Measurements from ENCODE around the gene DRAP1.

DRAP1 gene

DNA sequence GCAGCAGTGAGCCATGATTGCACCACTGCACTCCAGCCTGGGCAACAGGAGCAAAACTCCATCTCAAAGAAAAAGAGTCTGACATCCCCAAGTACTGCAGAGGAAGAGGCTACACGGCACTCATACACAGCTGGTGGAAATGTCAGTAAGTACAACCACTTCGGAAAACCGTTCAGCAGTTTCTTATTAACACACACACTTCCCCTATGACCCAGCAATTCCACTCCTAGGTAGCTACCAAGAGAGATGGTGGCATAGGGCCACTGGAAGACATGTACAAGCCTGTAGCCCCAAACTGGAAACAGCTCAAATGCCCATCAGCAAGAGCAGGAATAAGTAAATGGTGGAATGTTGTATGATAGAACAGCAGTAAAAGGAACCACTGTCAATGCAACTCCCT lies 3.3 kb downstream of the DRAP1 start:
- H4K20me1 ChIP-seq (ENCODE audit: control insufficient read depth, insufficient read depth, low read depth, low read length), result no peaks in the 10 kb centered on the region
- H3K27me3 ChIP-seq (ENCODE audit: control insufficient read depth, low read length), result no peaks in the 10 kb centered on the region
- H3K4me1 ChIP-seq (ENCODE audit: control insufficient read depth, low read length), result peaks cover 15% of the 10 kb centered on the region
- no peaks in the 10 kb centered on the region for H3F3A ChIP-seq (ENCODE audit: control insufficient read depth, insufficient read depth)
- H3K9me3 ChIP-seq (ENCODE audit: control insufficient read depth, insufficient read depth, low read length), result no peaks in the 10 kb centered on the region
- H3K36me3 ChIP-seq (ENCODE audit: control insufficient read depth, low read length), result peaks cover 4% of the 10 kb centered on the region; the same call in 1 of the 2 replicates
- H3K9me2 ChIP-seq (replicated peaks; ENCODE audit: control insufficient read depth, low read length), result no peaks in the 10 kb centered on the region
- H3K79me2 ChIP-seq (ENCODE audit: control insufficient read depth, low read length), result peaks cover 14% of the 10 kb centered on the region
- H3K27ac ChIP-seq (ENCODE audit: low read depth, low read length), result no peak overlapping the region
- TF ChIP-seq CTCF (IDR thresholded peaks at IDR 0.05; ENCODE audit: low read depth, low read length, poor library complexity, severe bottlenecking) (no peak), EZH2phosphoT487 (IDR thresholded peaks at IDR 0.05; ENCODE audit: borderline replicate concordance, low read length) (no peak)
- no peak overlapping the region for H3K4me3 ChIP-seq (ENCODE audit: low read length)
- no peak overlapping the region for H3K4me2 ChIP-seq (ENCODE audit: low read length)

- Histone ChIP-seq H3K4me3 (ENCODE audit: low read length) (no peak overlapping the region), H3K27me3 (ENCODE audit: control insufficient read depth, low read length) (no peaks in the 10 kb centered on the region), H3K79me2 (ENCODE audit: control insufficient read depth, low read length) (no peaks in the 10 kb centered on the region), H3K36me3 (ENCODE audit: control insufficient read depth, low read length) (no peaks in the 10 kb centered on the region), H3K27ac (ENCODE audit: low read depth, low read length) (no peak overlapping the region), H3K4me1 (ENCODE audit: control insufficient read depth, low read length) (peaks cover 1% of the 10 kb centered on the region; the same call in 1 of the 2 replicates), H3K9me2 (replicated peaks; ENCODE audit: control insufficient read depth, low read length) (no peaks in the 10 kb centered on the region), H3F3A (ENCODE audit: control insufficient read depth, insufficient read depth) (no peaks in the 10 kb centered on the region), H3K4me2 (ENCODE audit: low read length) (no peak overlapping the region), H4K20me1 (ENCODE audit: control insufficient read depth, insufficient read depth, low read depth, low read length) (no peaks in the 10 kb centered on the region), H3K9me3 (ENCODE audit: control insufficient read depth, insufficient read depth, low read length) (no peaks in the 10 kb centered on the region)
- TF ChIP-seq EZH2phosphoT487 (IDR thresholded peaks at IDR 0.05; ENCODE audit: borderline replicate concordance, low read length) (no peak), CTCF (IDR thresholded peaks at IDR 0.05; ENCODE audit: low read depth, low read length, poor library complexity, severe bottlenecking) (no peak)
Measured at GRCh38 chr11:65925397-65925796, 6.2 kb downstream of the DRAP1 start.

DNA sequence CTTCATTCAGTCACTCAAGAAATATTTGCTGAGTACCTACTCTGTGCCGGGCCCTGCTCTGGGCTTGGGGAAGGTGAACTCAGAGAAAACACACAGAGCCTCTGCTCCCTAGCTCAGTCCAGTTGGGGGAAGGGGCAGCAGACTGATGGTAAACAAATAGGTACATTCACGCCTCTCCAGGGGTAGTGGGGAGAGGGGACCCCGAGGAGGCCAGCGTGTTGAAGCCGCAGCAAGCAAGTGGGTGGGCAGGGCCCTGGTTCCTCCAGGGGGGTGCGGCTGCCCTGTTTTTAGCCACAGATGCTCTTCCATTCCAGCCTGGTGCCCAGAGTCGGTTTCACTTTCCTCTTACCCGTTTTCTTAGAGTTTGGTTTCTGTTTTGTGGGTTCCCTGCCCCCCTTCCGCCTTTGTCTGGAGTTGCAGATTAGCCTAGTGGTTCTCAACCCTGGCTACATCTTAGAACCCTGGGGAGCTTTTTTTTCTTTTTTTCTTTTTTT lies 8.7 kb downstream of the DRAP1 start:
- Histone ChIP-seq H4K20me1 (ENCODE audit: control insufficient read depth, insufficient read depth, low read depth, low read length) (no peaks in the 10 kb centered on the region), H3K27me3 (ENCODE audit: control insufficient read depth, low read length) (no peaks in the 10 kb centered on the region), H3K36me3 (ENCODE audit: control insufficient read depth, low read length) (no peaks in the 10 kb centered on the region), H3K4me2 (ENCODE audit: low read length) (no peak overlapping the region), H3K4me3 (ENCODE audit: low read length) (no peak overlapping the region), H3K9me3 (ENCODE audit: control insufficient read depth, insufficient read depth, low read length) (no peaks in the 10 kb centered on the region), H3K4me1 (ENCODE audit: control insufficient read depth, low read length) (peaks cover 6% of the 10 kb centered on the region; the same call in 1 of the 2 replicates), H3F3A (ENCODE audit: control insufficient read depth, insufficient read depth) (no peaks in the 10 kb centered on the region), H3K27ac (ENCODE audit: low read depth, low read length) (no peak overlapping the region), H3K79me2 (ENCODE audit: control insufficient read depth, low read length) (no peaks in the 10 kb centered on the region), H3K9me2 (replicated peaks; ENCODE audit: control insufficient read depth, low read length) (no peaks in the 10 kb centered on the region)
- no peak for TF ChIP-seq CTCF (IDR thresholded peaks at IDR 0.05; ENCODE audit: low read depth, low read length, poor library complexity, severe bottlenecking)
- no peak for TF ChIP-seq EZH2phosphoT487 (IDR thresholded peaks at IDR 0.05; ENCODE audit: borderline replicate concordance, low read length)

Data from DOHH2 (cell line).